Keratinocyte (primary cell): ENCODE measurements around the gene CNTRL.

ENCODE experiments used
- EZH2 ChIP-seq: IDR thresholded peaks from one replicate; pipeline ENCODE4 v1.6.1; 2012; ENCODE audit warnings: inconsistent platforms, mild to moderate bottlenecking, low read length, moderate library complexity
- TF ChIP-seq, protein P1 (sequence below), 3 experiments: IDR thresholded peaks in 1 of 3; conservative IDR thresholded peaks in 1 of 3; optimal IDR thresholded peaks in 1 of 3; 2 replicates in 2 of 3; 3 replicates in 1 of 3; pipeline versions ENCODE3 to v1.5.1; 2011; ENCODE audit warnings: low read length in 3 of 3, mild to moderate bottlenecking in 3 of 3, moderate library complexity in 2 of 3, control low read depth in 1 of 3, inconsistent platforms in 1 of 3; ENCODE audit not compliant: insufficient read depth in 2 of 3; ENCODE audit errors: extremely low read depth in 1 of 3

DNA sequence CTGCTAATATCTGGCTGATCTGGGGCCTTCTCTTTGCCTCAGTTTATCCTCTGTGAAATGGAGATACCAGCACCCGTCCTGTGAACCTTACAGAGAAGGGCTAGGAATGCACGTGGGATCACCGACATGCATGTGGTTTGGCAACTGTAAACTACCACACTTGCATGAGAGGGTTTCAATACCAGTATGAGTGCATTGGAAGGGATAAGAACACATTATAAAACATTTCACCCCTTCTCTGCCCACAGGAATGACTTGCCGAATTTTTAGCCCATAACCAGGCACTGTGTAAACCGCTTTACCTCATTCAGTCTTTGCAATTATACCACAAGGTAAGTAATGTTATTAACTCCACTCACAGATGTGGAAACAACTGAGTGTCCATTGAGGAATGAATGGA, 135.8 kb downstream of the CNTRL start:
- TF ChIP-seq, protein P1, sequence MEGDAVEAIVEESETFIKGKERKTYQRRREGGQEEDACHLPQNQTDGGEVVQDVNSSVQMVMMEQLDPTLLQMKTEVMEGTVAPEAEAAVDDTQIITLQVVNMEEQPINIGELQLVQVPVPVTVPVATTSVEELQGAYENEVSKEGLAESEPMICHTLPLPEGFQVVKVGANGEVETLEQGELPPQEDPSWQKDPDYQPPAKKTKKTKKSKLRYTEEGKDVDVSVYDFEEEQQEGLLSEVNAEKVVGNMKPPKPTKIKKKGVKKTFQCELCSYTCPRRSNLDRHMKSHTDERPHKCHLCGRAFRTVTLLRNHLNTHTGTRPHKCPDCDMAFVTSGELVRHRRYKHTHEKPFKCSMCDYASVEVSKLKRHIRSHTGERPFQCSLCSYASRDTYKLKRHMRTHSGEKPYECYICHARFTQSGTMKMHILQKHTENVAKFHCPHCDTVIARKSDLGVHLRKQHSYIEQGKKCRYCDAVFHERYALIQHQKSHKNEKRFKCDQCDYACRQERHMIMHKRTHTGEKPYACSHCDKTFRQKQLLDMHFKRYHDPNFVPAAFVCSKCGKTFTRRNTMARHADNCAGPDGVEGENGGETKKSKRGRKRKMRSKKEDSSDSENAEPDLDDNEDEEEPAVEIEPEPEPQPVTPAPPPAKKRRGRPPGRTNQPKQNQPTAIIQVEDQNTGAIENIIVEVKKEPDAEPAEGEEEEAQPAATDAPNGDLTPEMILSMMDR (optimal IDR thresholded peaks at IDR 0.05 in 1 of 3, IDR thresholded peaks at IDR 0.05 in 1 of 3, conservative IDR thresholded peaks at IDR 0.05 in 1 of 3; ENCODE audit: extremely low read depth in 1 of 3, insufficient read depth in 2 of 3, low read length in 3 of 3), result no peak
- TF ChIP-seq EZH2, result no peak
